Measurements from ENCODE around the gene RAB14. TPM values are rescaled to one million over a fixed set of nuclear protein-coding genes. Genes with fewer than 3 reads are reported as not detected.

Gene RAB14
- polyA plus RNA-seq, 1 experiment, result 18.3 TPM

- ChIA-PET POLR2A (no interaction called here), CTCF (interaction anchor here (1.0 kb wide), 1 partner anchor 192 kb away, joined by 3 read pairs; no protein-coding TSS in a partner anchor)
- DNase-seq (ENCODE audit: low read depth), result no peak
- Histone ChIP-seq H3K4me3 (ENCODE audit: low read depth, low read length) (no peak overlapping the region), H3K27me3 (ENCODE audit: control insufficient read depth, insufficient read depth, low read length) (no peaks in the 10 kb centered on the region), H3K36me3 (ENCODE audit: control insufficient read depth, insufficient read depth, low read length) (no peaks in the 10 kb centered on the region)
- TF ChIP-seq, protein P1, sequence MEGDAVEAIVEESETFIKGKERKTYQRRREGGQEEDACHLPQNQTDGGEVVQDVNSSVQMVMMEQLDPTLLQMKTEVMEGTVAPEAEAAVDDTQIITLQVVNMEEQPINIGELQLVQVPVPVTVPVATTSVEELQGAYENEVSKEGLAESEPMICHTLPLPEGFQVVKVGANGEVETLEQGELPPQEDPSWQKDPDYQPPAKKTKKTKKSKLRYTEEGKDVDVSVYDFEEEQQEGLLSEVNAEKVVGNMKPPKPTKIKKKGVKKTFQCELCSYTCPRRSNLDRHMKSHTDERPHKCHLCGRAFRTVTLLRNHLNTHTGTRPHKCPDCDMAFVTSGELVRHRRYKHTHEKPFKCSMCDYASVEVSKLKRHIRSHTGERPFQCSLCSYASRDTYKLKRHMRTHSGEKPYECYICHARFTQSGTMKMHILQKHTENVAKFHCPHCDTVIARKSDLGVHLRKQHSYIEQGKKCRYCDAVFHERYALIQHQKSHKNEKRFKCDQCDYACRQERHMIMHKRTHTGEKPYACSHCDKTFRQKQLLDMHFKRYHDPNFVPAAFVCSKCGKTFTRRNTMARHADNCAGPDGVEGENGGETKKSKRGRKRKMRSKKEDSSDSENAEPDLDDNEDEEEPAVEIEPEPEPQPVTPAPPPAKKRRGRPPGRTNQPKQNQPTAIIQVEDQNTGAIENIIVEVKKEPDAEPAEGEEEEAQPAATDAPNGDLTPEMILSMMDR (IDR thresholded peaks at IDR 0.05; ENCODE audit: insufficient read depth, low read depth, low read length), result no peak
Observed at GRCh38 chr9:121206516-121207370, 5.1 kb upstream of the RAB14 start.

- ChIA-PET POLR2A (no interaction called here), CTCF (interaction anchor here (1.0 kb wide), 1 partner anchor 8 kb away, joined by 6 read pairs; no protein-coding TSS in a partner anchor)
- Histone ChIP-seq H3K36me3 (ENCODE audit: control insufficient read depth, insufficient read depth, low read length) (no peaks in the 10 kb centered on the region), H3K4me3 (ENCODE audit: low read depth, low read length) (no peak overlapping the region), H3K27me3 (ENCODE audit: control insufficient read depth, insufficient read depth, low read length) (no peaks in the 10 kb centered on the region)
- DNase-seq (ENCODE audit: low read depth), result no peak
- TF ChIP-seq, protein P1 (IDR thresholded peaks at IDR 0.05; ENCODE audit: insufficient read depth, low read depth, low read length), result no peak
Observed at GRCh38 chr9:121204611-121205010, 2.9 kb upstream of the RAB14 start.

DNA sequence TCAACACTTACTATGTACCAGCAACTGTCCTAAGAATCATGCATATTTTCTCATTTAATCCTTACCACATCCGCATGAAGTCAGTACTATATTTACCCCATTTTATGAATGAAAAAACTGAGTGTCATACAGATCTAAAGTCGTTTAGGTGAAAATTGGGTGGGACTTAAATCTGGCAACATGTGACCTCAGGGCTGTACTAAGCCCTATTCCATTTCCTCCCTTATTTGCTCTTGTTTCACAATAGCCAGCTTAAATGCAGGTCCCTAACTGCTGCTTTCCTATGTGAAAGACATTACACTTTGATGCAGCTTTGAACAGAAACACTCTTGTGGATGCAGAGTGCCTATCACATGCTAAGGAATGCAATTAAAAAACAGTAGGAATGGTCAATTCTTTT lies 2.5 kb upstream of the RAB14 start:
- TF ChIP-seq, protein P1 (IDR thresholded peaks at IDR 0.05; ENCODE audit: insufficient read depth, low read depth, low read length), result no peak
- no peaks in the 10 kb centered on the region for H3K36me3 ChIP-seq (ENCODE audit: control insufficient read depth, insufficient read depth, low read length)
- ChIA-PET CTCF (interaction anchor here (0.9 kb wide), 1 partner anchor 9 kb away, joined by 5 read pairs; no protein-coding TSS in a partner anchor), POLR2A (no interaction called here)
- no peaks in the 10 kb centered on the region for H3K27me3 ChIP-seq (ENCODE audit: control insufficient read depth, insufficient read depth, low read length)
- H3K4me3 ChIP-seq (ENCODE audit: low read depth, low read length), result no peak overlapping the region
- no peak for DNase-seq (ENCODE audit: low read depth)

DNA sequence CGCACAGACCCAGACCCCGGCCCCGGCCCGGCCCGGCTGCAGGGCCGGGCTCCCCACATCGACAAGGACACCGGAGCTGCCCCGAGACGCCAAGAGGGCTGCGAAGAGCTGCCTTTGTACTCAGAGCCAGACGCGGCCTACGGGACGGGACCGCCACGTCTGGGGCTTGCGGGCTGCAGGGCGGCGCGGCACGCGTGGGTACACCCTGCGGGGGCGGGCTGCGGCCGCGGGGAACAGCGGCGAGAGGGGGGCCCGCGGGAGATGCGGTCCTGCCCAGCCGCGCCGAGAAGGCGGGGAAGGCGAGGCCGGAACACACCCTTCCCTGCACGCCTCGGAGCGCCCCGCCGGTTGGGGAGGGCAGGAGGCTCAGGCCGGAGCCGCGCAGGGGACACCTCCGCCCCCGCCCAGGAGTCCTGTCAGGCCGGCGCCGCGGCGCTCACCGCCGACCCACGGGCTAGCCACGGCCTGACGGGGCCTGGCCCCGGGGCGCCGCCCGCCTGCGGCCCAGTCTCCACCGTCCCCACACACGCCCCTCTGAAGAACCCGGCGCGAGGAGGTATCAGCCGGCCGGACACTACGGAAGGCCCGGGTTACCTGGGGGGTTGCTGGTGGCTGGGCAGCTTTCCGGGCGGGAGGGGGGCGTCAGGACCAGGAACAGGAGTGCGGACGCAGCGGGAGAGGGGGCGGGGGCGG lies 478 bp downstream of the RAB14 start:
- CTCF ChIA-PET, result interaction anchor here (0.6 to 2.0 kb wide), 6 partner anchors 9 to 198 kb away, joined by 3 to 10 read pairs (median 6); no protein-coding TSS in a partner anchor
- Histone ChIP-seq H3K4me3 (ENCODE audit: low read depth, low read length) (peak overlapping the region; percentile 98), H3K36me3 (ENCODE audit: control insufficient read depth, insufficient read depth, low read length) (no peaks in the 10 kb centered on the region), H3K27me3 (ENCODE audit: control insufficient read depth, insufficient read depth, low read length) (no peaks in the 10 kb centered on the region)
- TF ChIP-seq, protein P1 (IDR thresholded peaks at IDR 0.05; ENCODE audit: insufficient read depth, low read depth, low read length), result no peak
- POLR2A ChIA-PET, result interaction anchor here (0.6 to 1.0 kb wide), 3 partner anchors 10 to 320 kb away, joined by 3 to 5 read pairs (median 5); no protein-coding TSS in a partner anchor
- DNase-seq (ENCODE audit: low read depth), result no peak

DNA sequence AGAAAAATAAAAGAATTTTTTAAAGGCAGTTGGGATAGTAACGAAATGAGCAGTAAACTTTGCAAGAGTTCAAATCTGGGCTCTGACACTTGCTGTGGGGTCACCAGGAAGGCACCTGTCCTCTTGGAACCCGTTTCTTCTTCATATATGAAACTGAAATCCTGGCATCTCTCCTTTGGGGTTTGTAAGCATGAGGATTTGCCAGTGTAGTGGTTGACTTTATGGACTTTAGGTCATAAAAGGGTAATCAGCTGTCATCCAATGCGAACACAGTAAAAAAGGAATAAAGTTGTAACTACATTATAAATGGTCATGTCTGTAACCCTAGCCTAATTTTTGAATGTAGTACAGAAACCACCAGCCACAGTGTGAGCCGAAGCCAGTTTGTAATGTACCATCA lies 1.3 kb downstream of the RAB14 start:
- POLR2A ChIA-PET, result no interaction called here
- no peak for DNase-seq (ENCODE audit: low read depth)
- TF ChIP-seq, protein P1 (IDR thresholded peaks at IDR 0.05; ENCODE audit: insufficient read depth, low read depth, low read length), result no peak
- Histone ChIP-seq H3K4me3 (ENCODE audit: low read depth, low read length) (peak overlapping the region; percentile 98), H3K36me3 (ENCODE audit: control insufficient read depth, insufficient read depth, low read length) (no peaks in the 10 kb centered on the region), H3K27me3 (ENCODE audit: control insufficient read depth, insufficient read depth, low read length) (no peaks in the 10 kb centered on the region)
- CTCF ChIA-PET, result interaction anchor here (2.0 kb wide), 1 partner anchor 199 kb away, joined by 6 read pairs; no protein-coding TSS in a partner anchor
